K562 (cell line): ENCODE measurements around the gene CELF4. TPM values are rescaled to one million over a fixed set of nuclear protein-coding genes. Genes with fewer than 3 reads are reported as not detected.

Source experiments
- ATAC-seq: fragments of 200-7000 bp; cut with Tn5 transposase; 3 replicates; pipeline ENCODE4 v1.9.1; 2020; ENCODE audit warnings: moderate library complexity
- BruUV-seq: library from RNA; stranded (reverse); fragments of 400-500 nt; replicated peaks from 2 replicates; lab custom pipeline; 2021; lab: Mats Ljungman, UMichigan
- CTCF ChIA-PET: fragments of 300-600 bp; formaldehyde crosslinking; extraction: SDS; loops from one replicate; lab custom pipeline; 2021; ENCODE audit warnings: low intra/inter-chr PET ratio; lab: Yijun Ruan, JAX
- POLR2A ChIA-PET: fragments of 300-600, 350-650 bp; sonication (Branson Sonifier 250); formaldehyde crosslinking; extraction: SDS; loops from one replicate; lab custom pipeline; 2021; ENCODE audit warnings: antibody characterized with exemption, inconsistent platforms; lab: Yijun Ruan, JAX
- DNase-seq, 4 experiments: peaks; one replicate each; pipeline versions ENCODE4 v3.0.0 to v3.0.0-alpha.2; 2011 to 2018; ENCODE audit warnings: low spot score in 3 of 4, mixed read lengths in 3 of 4; ENCODE audit errors: extremely low read depth in 1 of 4
- FAIRE-seq: peaks from 2 replicates; lab custom pipeline; 2011; peaks lifted over from hg19 to GRCh38; lab: Jason Lieb, UNC
- H2AFZ ChIP-seq: 2 replicates; pipeline ENCODE4 v1.6.0; 2011; ENCODE audit warnings: low read depth, low read length, control low read depth, inconsistent platforms
- H3K27ac ChIP-seq: fragments of 200-600 bp; 3 replicates; pipeline ENCODE4 v1.8.0; 2011; ENCODE audit warnings: low read depth, mild to moderate bottlenecking, control low read depth, inconsistent platforms, low read length, moderate library complexity, mixed read lengths; ENCODE audit errors: extremely low read depth
- H3K27me3 ChIP-seq, 2 experiments: fragments of 300-600 bp in 1 of 2; 2 replicates in 1 of 2; 3 replicates in 1 of 2; pipeline versions ENCODE4 v1.6.0 to v1.8.0; 2011; ENCODE audit warnings: inconsistent platforms in 2 of 2, low read length in 2 of 2, mild to moderate bottlenecking in 1 of 2, mixed read lengths in 1 of 2, moderate library complexity in 1 of 2; ENCODE audit not compliant: control insufficient read depth in 2 of 2, insufficient read depth in 2 of 2
- H3K36me3 ChIP-seq: fragments of 300-600 bp; 3 replicates; pipeline ENCODE4 v1.8.0; 2011; ENCODE audit warnings: mild to moderate bottlenecking, low read length, inconsistent platforms; ENCODE audit not compliant: control insufficient read depth, insufficient read depth
- H3K4me1 ChIP-seq, 2 experiments: fragments of 200-600 bp in 1 of 2; replicated peaks in 1 of 2; 2 replicates in 1 of 2; 3 replicates in 1 of 2; pipeline versions ENCODE4 v1.5.1 to v1.8.0; 2011; ENCODE audit warnings: inconsistent platforms in 2 of 2, low read length in 2 of 2, mild to moderate bottlenecking in 1 of 2, mixed read lengths in 1 of 2, moderate library complexity in 1 of 2; ENCODE audit not compliant: control insufficient read depth in 2 of 2, insufficient read depth in 2 of 2
- H3K4me2 ChIP-seq: 2 replicates; pipeline ENCODE4 v1.6.1; 2011; ENCODE audit warnings: low read length, control low read depth, inconsistent platforms, mixed read lengths; ENCODE audit not compliant: insufficient read depth
- H3K4me3 ChIP-seq: fragments of 200-600 bp; sonication (generic), shearing (Covaris generic); 2 replicates; pipeline ENCODE4 v1.5.1; 2016; ENCODE audit warnings: control low read depth, inconsistent platforms
- H3K79me2 ChIP-seq: fragments of 200-600 bp; 3 replicates; pipeline ENCODE4 v1.8.0; 2011; ENCODE audit warnings: low read length, inconsistent platforms; ENCODE audit not compliant: control insufficient read depth, insufficient read depth
- H3K9ac ChIP-seq, 2 experiments: 2 replicates each; pipeline versions ENCODE4 v1.6.0 to v1.6.1; 2011; ENCODE audit warnings: low read depth in 2 of 2, low read length in 2 of 2, control low read depth in 1 of 2, inconsistent platforms in 1 of 2, mild to moderate bottlenecking in 1 of 2, mixed read lengths in 1 of 2; ENCODE audit not compliant: insufficient read depth in 1 of 2
- H3K9me1 ChIP-seq: one replicate; pipeline ENCODE4 v1.6.0; 2011; ENCODE audit warnings: inconsistent platforms, mild to moderate bottlenecking, low read length, moderate library complexity; ENCODE audit not compliant: control insufficient read depth, insufficient read depth
- H3K9me3 ChIP-seq: replicated peaks from 2 replicates; pipeline ENCODE4 v1.5.1; 2011; ENCODE audit warnings: low read depth, low read length, inconsistent platforms; ENCODE audit not compliant: control insufficient read depth, insufficient read depth
- H4K20me1 ChIP-seq: replicated peaks from 2 replicates; pipeline ENCODE4 v1.6.1; 2011; ENCODE audit warnings: low read length, inconsistent platforms, mixed read lengths; ENCODE audit not compliant: control insufficient read depth, insufficient read depth
- CBFB ChIP-seq: sonication (generic); formaldehyde crosslinking; IDR thresholded peaks from 2 replicates; pipeline ENCODE4 v1.4.0; 2020; ENCODE audit warnings: mild to moderate bottlenecking, missing genetic modification reagents
- CGGBP1 ChIP-seq: fragments of 250-450 bp; sonication (Bioruptor Pico); IDR thresholded peaks from 2 replicates; pipeline ENCODE4 v1.9.0; 2021; ENCODE audit warnings: mild to moderate bottlenecking
- HNRNPUL1 ChIP-seq: fragments of 200-400 bp; formaldehyde crosslinking; IDR thresholded peaks from 2 replicates; pipeline ENCODE4 v1.6.1; 2017; ENCODE audit warnings: low read length
- MCM3 ChIP-seq: fragments of 450-650 bp; IDR thresholded peaks from 2 replicates; pipeline ENCODE4 v1.6.1; 2016
- MTA2 ChIP-seq: fragments of 450-650 bp; IDR thresholded peaks from 2 replicates; pipeline ENCODE4 v1.6.1; 2016; ENCODE audit warnings: low read depth
- RBM22 ChIP-seq: fragments of 200-400 bp; formaldehyde crosslinking; IDR thresholded peaks from 2 replicates; pipeline ENCODE4 v1.6.1; 2018; ENCODE audit warnings: low read length, low read depth; ENCODE audit not compliant: poor library complexity, severe bottlenecking
- TCFL5 ChIP-seq: fragments of 250-450 bp; sonication (Bioruptor Pico); conservative IDR thresholded peaks from 2 replicates; pipeline ENCODE4 v1.6.1; 2021; ENCODE audit warnings: mild to moderate bottlenecking, moderate library complexity, matching md5 sums
- ZNF253 ChIP-seq: fragments of 250-450 bp; sonication (Bioruptor Pico); conservative IDR thresholded peaks from 2 replicates; pipeline ENCODE4 v1.6.1; 2021; ENCODE audit warnings: mild to moderate bottlenecking
- ZNF311 ChIP-seq: fragments of 250-450 bp; sonication (Bioruptor Pico); IDR thresholded peaks from 2 replicates; pipeline ENCODE4 v1.4.0; 2020; ENCODE audit warnings: mild to moderate bottlenecking, moderate library complexity
- ZNF395 ChIP-seq: fragments of 200-800 bp; sonication (Bioruptor generic); IDR thresholded peaks from 2 replicates; pipeline ENCODE4 v1.6.1; 2017; ENCODE audit warnings: missing genetic modification characterization, missing compliant biosample characterization
- ZNF431 ChIP-seq: sonication (generic); formaldehyde crosslinking; IDR thresholded peaks from 2 replicates; pipeline ENCODE4 v1.8.0; 2022; ENCODE audit warnings: mild to moderate bottlenecking, missing genetic modification reagents
- ZSCAN29 ChIP-seq: fragments of 450-650 bp; IDR thresholded peaks from 2 replicates; pipeline ENCODE4 v1.6.1; 2017
- WGBS: fragments of 100-300 bp; shearing (Covaris generic); methylation state at CpG from one replicate; pipeline ENCODE4 v1.1.6; 2016; ENCODE audit warnings: low coverage, mixed read lengths; ENCODE audit not compliant: insufficient coverage; ENCODE audit errors: missing lambda C conversion rate; 5-methylcytosine and 5-hydroxymethylcytosine counted together
- in situ Hi-C: fragments of 300-500 bp; cut with MboI; formaldehyde crosslinking; loops from 4 replicates; pipeline ENCODE4 v1.15.0; 2018; ENCODE audit warnings: inconsistent platforms, mixed read lengths
- intact Hi-C: fragments of 100-400 bp; cut with micrococcal nuclease; formaldehyde crosslinking; loops from 2 replicates; pipeline ENCODE4 v1.14.2; 2022
- polyA plus RNA-seq, 8 experiments: library from polyadenylated mRNA; depleted of rRNA in 4 of 8; stranded (reverse) in 5 of 8; unstranded in 3 of 8; fragments of >200 nt; fragmentation: Nextera tagmentation in 2 of 8; fragmentation: Illumina TruSeq in 1 of 8; extraction: Ambion mirVana in 2 of 8; extraction: Trizol in 1 of 8; gene quantifications; 2 replicates each; pipeline versions ENCODE4 v1.2.1 to v1.2.3, GENCODE V29; 2011 to 2014; ENCODE audit warnings: inconsistent platforms in 1 of 8, missing spikeins in 1 of 8
- total RNA-seq, 7 experiments: library from RNA; depleted of rRNA in 6 of 7; stranded (reverse); fragments of >200 nt in 6 of 7; fragmentation: Illumina TruSeq in 2 of 7; extraction: Trizol in 2 of 7; gene quantifications; 2 replicates each; pipeline versions ENCODE4 v1.2.1 to v1.2.3, GENCODE V29; 2011 to 2021; ENCODE audit warnings: low replicate concordance in 1 of 7

The CELF4 gene
- total and polyA plus RNA-seq, 9 of the 15 experiments (the other 6 are each of a cell fraction or from before 2014, with no cell fraction given) = 0.04 to 0.24 (median 0.07) TPM; not detected in 3

- ATAC-seq = no peak
- BruUV-seq = no TSS peak
- no peak overlapping the region for H3K27ac ChIP-seq
Observed at GRCh38 chr18:37210781-37211180, 354.8 kb downstream of the CELF4 start.

More at GRCh38 chr18:37210781-37211180, 354.8 kb downstream of the CELF4 start:
- Histone ChIP-seq H3K36me3 (no peaks in the 10 kb centered on the region), H3K9ac (no peak overlapping the region), H3K4me1 (no peaks in the 10 kb centered on the region), H3K79me2 (no peaks in the 10 kb centered on the region)
- no peak for FAIRE-seq
- TF ChIP-seq MCM3 = no peak
- no peak for TF ChIP-seq ZNF431 (CRISPR knock-in tag)
- TF ChIP-seq MTA2 = no peak
- TF ChIP-seq TCFL5 = no peak
- no peak for TF ChIP-seq ZSCAN29
- TF ChIP-seq ZNF395 (CRISPR knock-in tag) = no peak
- no peak for TF ChIP-seq CGGBP1 (CRISPR knock-in tag)
- no peak for TF ChIP-seq HNRNPUL1
- TF ChIP-seq ZNF311 = no peak
- TF ChIP-seq CBFB = no peak
- no peak for TF ChIP-seq RBM22
- no peak for TF ChIP-seq ZNF253 (CRISPR knock-in tag)
- TF ChIP-seq, all 486 proteins: peak for 0
- H3K27me3 ChIP-seq = no peaks in the 10 kb centered on the region
- no peaks in the 10 kb centered on the region for H3K9me1 ChIP-seq
- POLR2A ChIA-PET = no interaction called here
- no peaks in the 10 kb centered on the region for H4K20me1 ChIP-seq
- WGBS = 0% methylated on average over 1 of the region's 1 CpG
- intact Hi-C loops = no loop called here
- H2AFZ ChIP-seq = no peak overlapping the region
- H3K4me2 ChIP-seq = no peak overlapping the region
- H3K9me3 ChIP-seq = no peaks in the 10 kb centered on the region
- no peak overlapping the region for H3K4me3 ChIP-seq
- in situ Hi-C loops = no loop called here
- no peak for DNase-seq
- CTCF ChIA-PET = no interaction called here
